HG02938 (cell line): ENCODE results near the gene OR9Q1.
"Not testable (repeated sequence)": the region's sequence is repeated elsewhere in the genome, so short reads cannot be mapped to it uniquely, and the experiment has no call there.

Experiments used
- ATAC-seq: cut with Tn5 transposase; IDR thresholded peaks from one replicate; pipeline ENCODE4 v1.9.1; 2021; ENCODE audit warnings: mild to moderate bottlenecking, moderate library complexity; ENCODE audit not compliant: unreplicated experiment

The OR9Q1 gene

GRCh38 chr11:58133309-58134076 lies 109.8 kb downstream of the OR9Q1 start:
- ATAC-seq: no peak

DNA sequence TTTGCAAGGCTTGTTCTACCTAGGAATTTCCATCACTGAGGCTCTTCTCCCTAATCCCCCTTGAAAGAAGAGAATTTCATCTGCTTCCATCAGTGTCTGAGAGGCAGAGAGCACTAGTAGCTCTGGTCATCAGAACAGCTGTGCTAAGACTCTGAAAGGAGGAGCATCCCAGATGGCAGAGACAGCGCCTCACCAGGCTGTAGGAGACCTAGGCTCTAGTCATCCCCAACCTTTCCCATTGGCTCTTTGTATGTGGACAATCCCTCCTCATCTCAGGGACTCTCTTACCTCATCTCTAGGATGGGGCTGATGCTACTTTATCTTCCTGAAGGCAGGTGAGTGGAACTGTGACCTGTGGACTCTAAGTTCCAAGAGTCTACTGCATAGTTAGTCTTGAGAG lies 110.5 kb downstream of the OR9Q1 start:
- no peak for ATAC-seq

- ATAC-seq: no peak
Observed at GRCh38 chr11:58135171-58135570, 111.5 kb downstream of the OR9Q1 start.

- no peak for ATAC-seq
Observed at GRCh38 chr11:58142761-58143160, 119.1 kb downstream of the OR9Q1 start.

GRCh38 chr11:58152781-58153180 lies 129.1 kb downstream of the OR9Q1 start:
- no peak for ATAC-seq

DNA sequence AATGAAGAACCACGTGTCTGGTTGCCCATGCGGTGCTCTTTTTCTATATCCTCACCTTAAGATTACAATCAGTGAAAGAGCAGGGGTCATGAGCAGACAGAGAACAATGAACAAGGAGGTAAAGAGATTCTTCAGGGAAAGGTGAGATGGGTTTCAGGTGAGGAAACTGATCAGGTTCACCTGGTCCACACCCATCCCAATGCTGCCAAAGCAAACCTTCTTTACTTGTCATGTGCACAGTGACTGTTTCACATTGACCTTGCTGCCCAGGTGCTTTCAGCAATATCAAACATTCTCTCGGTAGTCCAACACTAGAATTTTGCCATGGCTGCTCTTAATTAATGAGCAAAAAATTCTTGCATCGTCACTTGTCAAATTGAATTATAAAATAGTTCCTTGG lies 140.7 kb downstream of the OR9Q1 start:
- ATAC-seq: no peak

GRCh38 chr11:58164990-58165389 lies 141.3 kb downstream of the OR9Q1 start:
- no peak for ATAC-seq

GRCh38 chr11:58165504-58166106 lies 141.9 kb downstream of the OR9Q1 start:
- no peak for ATAC-seq

DNA sequence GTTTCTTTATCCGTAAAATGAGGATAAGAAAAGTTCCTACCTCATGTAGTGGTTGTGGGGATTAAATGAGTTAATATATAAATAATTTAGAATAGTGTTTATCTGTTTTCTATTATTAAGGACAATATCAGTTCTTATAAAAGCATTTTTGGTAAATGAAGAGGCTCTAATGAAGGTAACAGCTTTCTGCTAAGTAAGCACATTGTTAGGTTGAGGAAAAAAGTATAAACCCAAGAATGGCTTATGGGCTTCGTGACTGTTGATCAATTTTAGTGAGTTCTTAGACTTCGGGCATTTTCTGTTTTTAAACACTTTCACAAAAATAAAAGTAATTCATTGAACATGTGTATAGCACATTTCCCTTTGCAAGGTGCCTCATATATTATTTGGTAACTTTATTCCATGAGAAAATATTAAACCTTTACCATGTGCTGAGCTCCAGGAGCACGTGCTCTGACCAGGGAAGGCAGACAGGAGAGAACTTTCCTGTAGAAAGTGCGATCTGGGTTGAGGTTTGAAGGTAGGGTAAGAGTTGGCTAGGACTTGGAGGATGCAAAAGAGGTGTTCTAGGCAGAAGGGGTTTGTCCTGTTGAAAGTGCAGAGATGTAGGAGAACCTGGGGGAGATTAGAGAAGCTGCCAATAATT lies 153.9 kb downstream of the OR9Q1 start:
- no peak for ATAC-seq

DNA sequence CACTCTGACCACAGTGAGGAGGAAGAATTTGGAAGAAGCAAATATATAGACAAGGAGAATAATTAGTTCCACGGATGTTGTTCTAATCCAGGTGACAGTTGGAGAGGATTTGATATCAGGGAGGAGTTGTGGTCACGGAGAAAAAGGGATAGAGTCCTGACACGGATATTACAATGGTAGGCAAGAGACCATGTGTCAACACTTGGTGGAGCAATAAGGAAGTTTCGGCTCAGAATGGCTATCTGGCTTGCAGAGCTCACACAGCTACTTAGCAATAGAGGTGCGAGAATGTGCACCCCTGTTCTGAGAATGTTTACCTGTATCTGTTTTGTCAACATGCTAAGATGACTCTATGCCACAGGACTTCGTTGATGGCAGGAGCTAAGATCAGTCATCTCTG lies 154.8 kb downstream of the OR9Q1 start:
- no peak for ATAC-seq

- ATAC-seq: no peak
Observed at GRCh38 chr11:58179648-58180047, 156.0 kb downstream of the OR9Q1 start.

GRCh38 chr11:58186938-58187337 lies 163.3 kb downstream of the OR9Q1 start:
- no peak for ATAC-seq

- ATAC-seq: no peak
Observed at GRCh38 chr11:58188770-58189169, 165.1 kb downstream of the OR9Q1 start, which contains the start of gene OR9Q2. Gene OR9Q2, plus strand, starts transcription at chr11:58189070. Its CDS starts 1,421 bp downstream, at chr11:58190491.

DNA sequence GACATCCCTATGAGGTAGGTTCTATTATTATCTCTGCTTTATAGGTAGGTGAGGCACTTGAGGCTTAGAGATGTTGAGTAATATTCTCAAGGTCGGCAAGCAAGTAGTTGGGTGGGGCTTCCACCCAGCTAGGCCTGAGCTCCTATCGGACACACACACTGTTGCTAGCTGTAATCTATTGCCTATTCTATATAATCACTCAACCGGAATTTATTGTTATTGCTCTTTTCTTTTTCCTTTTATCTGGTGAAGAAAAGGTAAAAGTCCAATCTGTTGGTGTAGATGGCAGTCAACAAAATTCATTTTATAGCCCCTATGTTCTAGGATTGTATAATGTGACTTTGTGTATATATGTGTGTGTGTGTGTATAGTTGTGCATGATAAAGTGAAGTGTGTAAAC lies 168.5 kb downstream of the OR9Q1 start:
- no peak for ATAC-seq

GRCh38 chr11:58193391-58193790 lies 169.7 kb downstream of the OR9Q1 start:
- no peak for ATAC-seq

GRCh38 chr11:58195939-58196338 lies 172.3 kb downstream of the OR9Q1 start:
- no peak for ATAC-seq

DNA sequence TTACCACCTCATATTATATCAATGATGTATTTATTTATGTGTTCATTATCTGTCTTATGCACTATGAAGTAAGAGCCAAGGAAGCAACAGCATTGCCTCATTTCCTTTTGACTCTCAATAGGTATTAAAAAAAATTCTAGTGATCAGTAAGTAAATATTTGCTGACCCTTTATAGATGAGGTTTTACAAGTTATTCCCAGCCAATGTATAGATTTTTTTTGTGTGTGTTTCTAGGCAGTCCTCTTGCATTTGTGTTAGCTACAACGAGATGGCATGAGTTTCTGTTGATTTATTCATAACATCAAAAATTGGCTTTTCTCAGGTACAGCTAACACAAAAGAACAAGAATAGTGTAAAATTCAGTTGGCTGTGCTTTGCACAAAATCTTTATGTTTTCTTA lies 175.6 kb downstream of the OR9Q1 start:
- ATAC-seq: no peak

- no peak for ATAC-seq
Observed at GRCh38 chr11:58204042-58204441, 180.4 kb downstream of the OR9Q1 start, which contains the start of gene OR1S2. Gene OR1S2, minus strand, starts transcription at chr11:58204142. Its CDS starts 0 bp downstream, at chr11:58204142.

DNA sequence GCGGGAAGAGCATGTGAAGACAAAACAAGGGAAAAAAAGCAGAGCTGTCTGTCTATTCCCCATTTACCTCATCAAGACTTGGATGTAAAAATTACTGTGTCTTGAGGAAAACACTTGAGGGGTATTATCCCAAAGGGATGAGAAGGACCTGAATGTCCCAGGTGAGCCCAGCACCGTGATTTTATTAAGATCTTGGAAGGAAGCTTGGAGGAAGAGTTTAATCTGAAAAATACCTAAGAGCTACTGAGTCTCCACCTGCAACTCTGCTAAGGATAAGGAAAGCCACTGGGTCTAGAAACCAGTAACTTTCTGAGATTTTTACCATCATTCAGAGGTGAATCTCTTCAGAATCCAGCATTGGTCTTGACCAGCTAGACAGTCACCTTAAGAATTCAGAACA lies 188.7 kb downstream of the OR9Q1 start, which contains the start of gene OR1S1:
Gene OR1S1, plus strand, starts transcription at position 301 of the 400 bp plus-strand sequence.
- ATAC-seq: not testable (repeated sequence)

- ATAC-seq: no peak
Observed at GRCh38 chr11:58216476-58216875, 192.8 kb downstream of the OR9Q1 start.

- ATAC-seq: no peak
Observed at GRCh38 chr11:58222721-58223120, 199.0 kb downstream of the OR9Q1 start.
